Fibroblast of skin of abdomen (primary cell): Measurements from ENCODE around the gene TP53BP2.

ENCODE experiments used
- DNase-seq: peaks from one replicate; pipeline ENCODE4 v3.0.0-alpha.2; 2013

Gene TP53BP2

DNA sequence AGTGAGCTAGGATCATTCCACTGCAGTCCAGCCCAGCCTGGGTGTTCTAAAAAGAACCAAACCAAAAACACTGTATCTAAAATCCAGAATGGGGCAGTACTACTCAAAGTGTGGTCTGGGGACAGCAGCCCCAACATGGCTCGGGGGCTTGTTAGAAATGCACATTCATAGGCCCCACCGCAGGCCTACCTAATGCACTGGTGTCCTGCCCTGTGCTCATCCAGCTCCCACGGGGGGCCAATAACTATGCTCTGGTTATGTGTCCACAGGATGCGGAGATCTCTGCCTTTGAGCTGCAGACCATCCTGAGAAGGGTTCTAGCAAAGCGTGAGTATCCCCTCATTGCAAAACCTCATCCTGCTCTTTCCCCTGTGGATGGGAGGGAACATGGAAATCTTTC lies 81.9 kb downstream of the TP53BP2 start:
- no peak for DNase-seq

DNA sequence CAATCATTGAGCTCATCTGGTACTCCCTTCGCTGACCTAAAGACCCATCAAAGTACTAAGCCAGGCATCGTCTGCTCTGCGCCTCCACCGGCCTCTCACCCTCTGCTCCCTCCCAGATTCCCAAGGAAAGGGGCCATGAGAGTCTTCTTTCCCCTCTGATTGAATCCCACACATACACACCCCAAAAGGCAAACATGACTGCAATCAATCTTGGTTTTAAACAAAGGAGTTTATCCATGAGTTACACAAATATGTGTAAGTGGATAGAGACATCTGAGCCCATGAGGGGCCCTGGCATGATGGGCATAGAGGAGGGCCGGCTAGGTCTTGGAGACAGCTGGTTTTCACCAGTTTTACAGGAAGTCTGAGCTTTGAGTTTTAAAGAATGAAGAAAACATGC lies 82.5 kb downstream of the TP53BP2 start:
- no peak for DNase-seq

DNA sequence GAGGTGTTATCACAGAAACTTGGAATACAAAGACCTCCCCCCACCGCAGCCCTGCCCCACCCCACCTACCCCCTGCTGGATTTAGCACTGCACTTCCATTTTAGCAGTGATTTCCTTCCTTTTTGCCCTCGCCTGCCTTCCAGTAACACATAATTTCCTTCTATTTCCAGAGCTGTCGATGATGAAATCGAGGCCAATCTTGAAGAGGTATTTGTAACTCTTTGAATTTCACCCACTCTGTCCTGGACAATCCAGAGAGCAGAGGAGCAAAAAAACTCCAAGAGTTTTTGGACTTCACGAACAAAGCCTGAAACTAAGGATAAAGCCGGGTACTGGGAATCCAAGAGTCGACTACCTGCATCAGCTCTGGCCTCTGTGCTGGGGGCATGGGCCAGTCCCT lies 84.3 kb downstream of the TP53BP2 start:
- DNase-seq, result no peak

DNA sequence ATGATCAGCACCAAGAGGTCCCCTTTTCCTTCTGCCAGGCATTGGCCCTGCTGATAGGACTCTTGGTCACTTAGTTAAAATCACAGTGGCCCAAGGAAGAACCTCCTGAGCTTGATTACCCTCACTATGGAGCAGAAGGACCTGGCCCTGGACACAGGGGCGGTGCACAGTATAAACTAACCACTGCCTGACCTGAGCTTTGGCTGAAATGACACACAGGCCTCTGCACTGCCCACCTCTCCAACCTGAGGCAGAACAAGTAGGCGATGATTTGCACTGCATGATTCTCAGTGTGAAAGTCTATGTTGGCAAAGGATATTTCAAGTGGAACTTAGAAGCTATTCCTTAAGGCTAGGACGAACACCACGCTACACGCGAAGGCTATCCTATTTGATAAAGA lies 84.9 kb downstream of the TP53BP2 start:
- no peak for DNase-seq

DNA sequence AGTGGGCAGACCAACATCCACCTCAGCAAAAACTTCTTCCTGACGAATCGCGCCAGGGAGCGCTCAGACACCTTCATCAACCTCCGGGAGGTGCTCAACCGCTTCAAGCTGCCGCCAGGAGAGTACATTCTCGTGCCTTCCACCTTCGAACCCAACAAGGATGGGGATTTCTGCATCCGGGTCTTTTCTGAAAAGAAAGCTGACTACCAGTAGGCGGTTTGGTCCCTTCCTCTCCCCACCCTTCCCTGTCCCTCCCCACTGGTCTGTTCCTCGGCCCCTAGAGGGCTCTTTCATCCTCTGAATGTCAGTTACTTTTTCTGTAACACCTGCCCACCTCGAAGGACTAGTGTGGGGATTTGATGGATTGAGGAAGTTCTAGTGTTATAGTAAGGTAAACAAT lies 86.5 kb downstream of the TP53BP2 start:
- DNase-seq, result no peak

DNA sequence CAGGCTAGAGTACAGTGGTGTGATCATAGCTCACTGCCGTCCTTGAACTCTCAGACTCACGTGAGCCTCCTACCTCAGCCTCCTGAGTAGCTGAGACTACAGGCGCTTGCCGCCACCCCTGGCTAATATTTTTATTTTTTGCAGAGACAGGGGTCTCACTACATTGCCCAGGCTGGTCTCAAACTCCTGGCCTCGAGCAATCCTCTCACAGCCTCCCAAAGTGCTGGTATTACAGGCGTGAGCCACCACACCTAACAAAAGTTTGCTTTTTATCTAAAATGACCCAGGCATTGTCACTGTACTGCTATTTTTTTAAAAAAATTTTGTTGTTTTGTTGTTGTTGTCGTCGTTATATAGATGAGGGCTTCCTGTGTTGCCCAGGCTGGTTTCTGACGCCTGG lies 87.0 kb downstream of the TP53BP2 start:
- no peak for DNase-seq

DNA sequence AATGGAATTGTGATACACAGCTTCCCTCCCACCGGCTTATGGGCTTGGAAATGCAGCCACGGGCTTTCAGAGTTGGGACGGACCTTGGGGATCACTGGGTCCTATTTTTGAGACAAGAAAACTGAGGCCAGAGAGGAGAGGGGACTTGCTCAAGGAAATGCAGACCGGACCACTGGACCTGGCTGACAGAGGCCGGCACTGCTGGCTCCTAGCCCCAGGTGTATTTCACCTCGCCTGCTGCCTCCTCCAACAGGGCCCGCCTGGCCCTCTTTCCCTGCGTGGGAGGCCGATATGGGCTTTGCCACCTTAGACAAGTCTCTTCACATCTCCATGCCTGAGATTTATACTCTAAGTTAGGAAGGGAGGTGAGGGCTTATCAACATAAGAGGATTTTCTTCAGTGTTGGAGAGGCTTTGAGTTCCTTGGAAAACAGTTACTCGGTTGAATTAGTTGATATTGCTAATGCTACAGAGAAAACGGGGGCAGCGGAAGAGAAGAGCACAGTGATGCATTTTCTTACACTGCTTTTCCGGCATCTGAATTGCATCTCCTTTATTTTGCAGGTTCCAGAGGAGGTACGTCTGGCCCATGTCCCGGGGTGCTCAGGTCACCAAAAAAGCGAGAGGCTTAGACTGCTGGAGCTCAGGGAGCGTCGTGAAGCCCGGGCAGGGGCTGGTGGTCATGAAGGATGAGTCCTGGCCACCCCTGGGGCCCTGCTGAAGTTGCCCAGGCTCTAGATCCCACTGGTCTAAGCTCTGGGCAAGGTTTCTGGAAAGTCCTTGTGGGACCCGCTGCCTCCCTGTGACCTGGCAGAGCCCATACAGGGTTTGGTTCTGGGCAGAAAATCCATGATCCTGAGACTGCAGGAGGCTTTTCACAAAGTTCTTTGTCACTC lies 88.7 kb downstream of the TP53BP2 start:
- no peak for DNase-seq

DNA sequence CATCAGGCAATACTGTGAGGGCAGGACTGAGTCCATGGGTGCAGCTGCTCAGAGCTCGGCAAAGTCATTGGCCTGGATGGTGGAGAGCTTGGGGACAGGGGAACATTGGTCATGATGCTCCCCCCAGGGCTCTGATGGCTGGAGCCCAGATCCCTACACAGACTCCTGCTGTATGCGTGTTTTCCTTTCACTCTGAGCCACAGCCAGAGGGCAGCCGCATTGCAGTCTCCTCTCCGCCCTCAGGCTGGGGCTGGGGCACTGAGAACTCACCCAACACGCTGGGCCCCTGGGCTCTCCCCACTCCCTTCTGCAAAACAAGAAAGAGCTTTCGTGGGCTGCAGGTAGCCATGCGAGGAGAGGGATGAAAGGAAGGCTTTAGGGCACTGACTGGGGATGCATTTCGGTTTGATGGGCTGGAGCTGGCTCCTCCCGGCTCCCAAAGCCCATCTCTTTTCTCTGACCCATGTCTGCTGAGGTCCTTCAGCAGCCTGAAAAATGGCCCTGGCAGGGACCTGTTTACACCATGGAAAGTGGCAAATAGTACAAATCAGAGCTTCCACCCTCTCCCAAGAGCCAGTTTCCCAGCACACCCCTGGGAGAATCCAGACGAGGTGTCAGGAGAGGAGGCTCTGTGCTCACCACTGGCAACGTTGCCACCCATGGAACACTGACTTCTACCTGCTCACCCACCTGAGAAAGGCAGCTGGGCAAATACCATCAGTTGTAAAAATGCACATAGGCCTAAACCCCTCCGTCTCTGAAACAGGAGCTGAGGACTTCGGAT lies 89.6 kb downstream of the TP53BP2 start:
- DNase-seq, result no peak

DNA sequence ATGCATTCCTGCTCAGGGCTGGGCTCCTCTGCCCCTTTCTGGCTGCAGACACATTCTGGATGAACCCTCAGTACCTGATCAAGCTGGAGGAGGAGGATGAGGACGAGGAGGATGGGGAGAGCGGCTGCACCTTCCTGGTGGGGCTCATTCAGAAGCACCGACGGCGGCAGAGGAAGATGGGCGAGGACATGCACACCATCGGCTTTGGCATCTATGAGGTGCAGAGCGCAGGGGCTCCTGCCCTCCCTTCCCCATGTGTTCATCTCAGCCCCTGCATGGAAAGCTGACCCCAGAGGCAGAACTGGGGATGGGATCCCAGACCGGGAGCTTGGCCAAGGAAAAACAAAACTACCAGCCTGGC lies 90.3 kb downstream of the TP53BP2 start:
- no peak for DNase-seq

DNA sequence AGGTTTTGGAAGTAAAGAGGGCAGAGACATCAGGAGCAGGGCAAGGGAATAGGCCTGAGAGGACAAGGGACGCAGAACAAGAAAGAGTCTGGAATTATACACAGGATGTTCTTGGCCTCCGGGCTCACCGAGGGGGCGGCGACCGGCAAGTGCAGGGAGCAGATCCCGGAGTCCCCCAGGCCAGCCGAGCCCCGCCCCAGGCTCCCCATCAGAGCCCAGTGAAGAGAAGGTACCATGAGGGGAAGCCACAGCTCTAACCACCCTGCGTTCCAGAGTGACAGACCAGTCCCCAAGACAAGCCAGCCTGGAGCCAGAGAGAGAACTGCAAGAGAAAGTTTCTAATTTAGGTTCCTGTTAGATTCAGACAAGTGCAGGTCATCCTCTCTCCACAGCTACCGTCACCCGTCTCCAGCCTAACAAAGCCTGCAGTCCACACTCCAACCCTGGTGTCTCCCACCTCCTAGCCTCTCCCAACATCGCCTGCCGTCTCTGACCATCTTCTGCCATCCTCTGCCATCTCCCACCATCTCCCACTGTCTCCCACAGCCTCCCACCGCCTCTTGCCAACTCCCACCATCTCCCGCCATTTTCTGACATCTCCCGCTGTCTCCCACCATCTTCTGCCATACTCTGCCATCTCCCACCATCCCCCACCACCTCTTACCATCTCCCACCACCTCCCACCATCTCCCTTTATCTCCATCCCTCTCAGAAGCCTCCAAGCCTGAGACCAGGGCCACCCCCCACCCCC lies 90.9 kb downstream of the TP53BP2 start:
- no peak for DNase-seq

DNA sequence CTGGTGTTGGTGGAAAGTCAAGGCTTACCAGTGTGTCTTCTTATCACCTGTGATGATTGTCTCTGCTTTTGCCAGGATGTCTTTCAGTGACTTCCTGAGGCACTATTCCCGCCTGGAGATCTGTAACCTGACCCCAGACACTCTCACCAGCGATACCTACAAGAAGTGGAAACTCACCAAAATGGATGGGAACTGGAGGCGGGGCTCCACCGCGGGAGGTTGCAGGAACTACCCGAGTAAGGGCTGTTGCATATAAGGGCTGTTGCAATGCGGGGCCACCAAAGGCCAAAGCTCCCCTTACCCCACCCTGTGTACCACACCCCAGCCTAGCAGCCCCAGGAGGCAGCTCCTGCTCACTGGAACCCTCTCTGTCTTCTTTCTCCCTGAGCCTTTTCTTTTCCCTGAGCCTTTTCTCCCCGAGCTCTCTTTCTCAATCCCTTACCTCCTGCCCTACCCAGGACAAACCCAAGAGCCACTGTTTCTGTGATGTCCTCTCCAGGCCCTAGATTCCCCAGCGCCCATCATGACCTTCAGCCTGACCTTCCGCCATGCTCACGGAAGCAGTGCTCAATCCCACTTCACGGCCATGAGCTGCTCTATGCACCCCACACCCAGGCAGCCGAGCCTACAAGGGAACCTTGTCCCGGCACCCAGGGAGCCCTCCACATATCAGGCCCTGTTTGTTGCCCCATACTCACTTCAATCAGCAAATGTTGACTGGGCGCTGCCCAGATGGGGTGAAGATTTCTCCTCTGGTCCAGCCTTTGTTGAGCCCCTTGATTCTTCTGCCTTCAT lies 92.8 kb downstream of the TP53BP2 start:
- DNase-seq, result no peak

DNA sequence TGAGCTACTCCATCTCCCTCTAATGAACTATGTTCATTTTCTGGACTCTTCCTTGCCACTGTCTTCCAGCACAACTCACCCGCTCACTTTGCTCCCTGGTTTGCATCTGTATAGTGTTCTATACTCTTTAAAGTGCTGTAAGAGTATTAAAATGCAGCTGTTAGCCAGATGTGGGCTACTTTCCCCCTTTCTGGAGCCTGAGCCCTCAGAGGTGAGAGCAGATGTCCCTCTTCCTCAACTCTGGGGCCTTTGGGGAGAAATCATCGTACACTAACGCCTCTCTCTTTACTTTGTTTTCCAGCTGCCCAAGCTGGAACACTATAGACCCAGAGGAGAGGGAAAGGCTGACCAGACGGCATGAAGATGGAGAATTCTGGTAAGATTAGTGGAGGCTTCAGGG lies 94.1 kb downstream of the TP53BP2 start:
- no peak for DNase-seq

DNA sequence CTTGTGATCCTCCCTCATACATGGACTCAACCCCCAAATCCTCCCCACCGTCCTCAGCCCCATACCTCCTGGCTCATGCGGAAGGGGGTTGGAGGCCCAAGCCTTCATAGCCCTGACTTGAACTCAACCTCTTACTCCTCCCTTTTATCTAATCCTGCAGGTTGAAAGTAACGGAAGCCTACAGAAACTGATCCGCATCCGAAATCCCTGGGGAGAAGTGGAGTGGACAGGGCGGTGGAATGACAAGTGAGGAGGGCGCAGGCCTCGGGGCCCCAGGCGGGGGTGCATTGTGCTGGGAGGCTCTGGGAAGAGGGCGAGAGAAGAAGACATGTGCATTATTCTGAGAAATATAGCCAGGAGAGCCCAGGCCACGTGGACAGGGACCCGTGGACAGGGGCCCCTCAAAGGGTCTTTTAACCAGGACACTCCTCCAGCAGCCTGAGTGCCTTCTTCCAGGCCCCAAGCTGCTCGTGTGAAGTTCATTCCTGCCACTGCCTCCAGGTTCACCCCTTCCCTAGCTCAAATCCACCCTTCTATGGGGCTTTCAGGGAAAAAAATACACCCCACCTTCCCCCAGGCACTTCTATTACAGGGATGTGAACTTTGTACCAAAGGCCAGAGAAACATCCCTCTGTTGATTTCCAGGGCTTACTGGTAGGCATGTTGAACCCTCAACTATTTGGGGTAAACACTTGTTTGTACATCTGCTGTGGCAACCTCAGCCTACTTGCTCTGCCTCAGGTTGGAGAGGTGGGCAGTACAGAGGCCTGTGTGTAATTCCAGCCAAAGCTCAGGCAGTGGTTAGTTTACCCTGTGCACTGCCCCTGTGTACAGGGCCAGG lies 94.8 kb downstream of the TP53BP2 start:
- DNase-seq, result no peak

DNA sequence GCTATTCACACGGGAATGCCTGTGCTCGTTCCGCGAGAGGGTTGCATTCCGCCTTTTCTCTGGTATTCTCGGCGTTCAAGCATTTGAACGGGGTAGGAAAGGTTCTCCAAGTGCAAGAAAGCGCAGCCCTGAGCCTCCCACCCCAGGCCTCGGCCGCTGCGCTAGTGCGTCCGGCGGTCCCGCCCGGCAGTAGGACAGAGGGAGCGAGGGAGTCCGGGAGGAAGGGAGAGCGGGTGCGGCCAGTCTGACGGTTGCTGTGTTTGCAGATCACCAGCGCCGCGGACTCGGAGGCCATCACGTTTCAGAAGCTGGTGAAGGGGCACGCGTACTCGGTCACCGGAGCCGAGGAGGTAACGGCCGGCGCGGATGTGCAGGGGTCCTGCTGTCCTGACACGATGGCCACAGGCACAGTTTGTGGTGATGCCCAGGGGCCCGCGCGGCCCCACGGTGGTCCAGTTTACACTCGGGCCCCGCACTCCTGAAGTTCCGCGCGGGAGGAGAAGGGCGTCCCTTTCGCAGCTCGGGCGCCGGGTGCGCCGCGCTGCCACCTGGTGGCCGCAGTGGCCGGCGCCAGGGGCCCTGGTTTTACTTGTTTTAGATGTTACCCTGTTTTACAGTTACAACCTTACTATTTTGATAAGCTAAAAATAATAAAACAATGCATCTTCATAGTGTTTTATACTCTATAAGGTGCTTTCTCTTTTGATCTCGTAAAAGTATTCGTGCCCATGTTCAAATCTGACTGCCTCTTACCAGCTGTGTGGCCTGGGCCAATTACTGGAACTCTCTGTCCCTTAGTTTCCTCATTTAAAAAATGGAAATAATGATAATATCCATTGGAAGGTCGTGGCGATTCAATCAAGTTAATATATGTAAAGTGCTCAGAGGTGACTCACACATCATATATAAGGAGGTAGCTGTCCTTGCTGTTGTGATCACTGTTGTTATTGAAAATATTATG lies 96.7 kb downstream of the TP53BP2 start:
- peak; percentile 59 for DNase-seq

DNA sequence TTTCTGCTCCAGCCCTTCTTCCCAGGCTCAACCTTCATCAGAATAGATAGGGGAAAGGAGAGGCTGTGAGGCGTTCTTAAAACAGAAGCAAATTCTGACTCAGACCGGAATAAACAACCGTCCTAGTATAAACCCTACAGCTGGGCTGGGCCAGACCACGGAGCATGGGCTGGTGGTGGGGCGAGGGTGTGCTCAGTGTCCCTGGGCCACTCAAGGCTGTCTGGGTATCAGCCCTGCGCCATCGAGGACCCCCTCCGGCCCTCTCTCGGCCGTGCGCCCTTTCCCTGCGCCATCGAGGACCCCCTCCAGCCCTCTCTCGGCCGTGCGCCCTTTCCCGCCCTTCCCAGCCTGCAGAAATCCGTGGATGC lies 97.4 kb downstream of the TP53BP2 start:
- peak; percentile 38 for DNase-seq

DNA sequence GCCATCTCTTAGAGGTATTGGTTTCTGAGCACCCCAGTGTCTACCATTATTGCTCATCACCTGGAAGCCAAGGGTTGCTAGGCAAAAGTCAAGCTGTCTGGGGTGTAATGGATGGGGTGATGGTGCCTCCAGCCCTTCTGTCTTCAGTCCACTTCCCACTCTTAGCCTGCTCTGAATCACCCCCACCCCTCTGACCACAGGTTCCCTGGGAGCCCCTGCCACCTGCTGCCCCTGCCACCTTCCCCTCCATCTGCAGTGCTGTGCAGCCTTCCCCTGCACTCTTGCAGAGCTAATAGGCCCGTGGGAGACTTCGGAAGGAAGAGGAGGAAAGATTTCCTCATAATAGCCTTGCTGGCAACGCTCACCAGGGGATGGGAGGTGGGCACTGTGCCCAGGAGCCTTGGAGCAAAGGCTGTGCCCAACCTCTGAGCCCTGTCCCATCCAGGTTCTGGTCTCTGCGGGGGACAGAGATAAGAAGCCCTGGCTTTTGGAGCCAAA lies 97.9 kb downstream of the TP53BP2 start:
- no peak for DNase-seq

DNA sequence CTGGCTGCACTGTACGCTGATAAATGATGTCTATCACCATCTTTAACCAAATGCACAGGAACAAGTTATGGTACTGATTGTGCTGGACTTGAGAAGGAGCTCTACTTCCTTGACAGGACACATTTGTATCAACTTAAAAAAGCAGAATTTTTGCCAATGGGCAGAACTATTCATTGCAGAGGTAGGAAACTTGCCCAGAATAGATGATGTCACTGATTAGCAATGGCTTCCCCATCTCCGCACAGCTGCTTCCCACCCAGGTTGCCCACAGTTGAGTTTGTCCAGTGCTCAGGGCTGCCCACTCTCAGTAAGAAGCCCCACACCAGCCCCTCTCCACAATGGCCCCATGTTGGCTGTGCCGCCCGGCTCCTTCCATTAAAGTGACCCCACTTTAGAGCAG lies 100.0 kb downstream of the TP53BP2 start:
- DNase-seq, result no peak

DNA sequence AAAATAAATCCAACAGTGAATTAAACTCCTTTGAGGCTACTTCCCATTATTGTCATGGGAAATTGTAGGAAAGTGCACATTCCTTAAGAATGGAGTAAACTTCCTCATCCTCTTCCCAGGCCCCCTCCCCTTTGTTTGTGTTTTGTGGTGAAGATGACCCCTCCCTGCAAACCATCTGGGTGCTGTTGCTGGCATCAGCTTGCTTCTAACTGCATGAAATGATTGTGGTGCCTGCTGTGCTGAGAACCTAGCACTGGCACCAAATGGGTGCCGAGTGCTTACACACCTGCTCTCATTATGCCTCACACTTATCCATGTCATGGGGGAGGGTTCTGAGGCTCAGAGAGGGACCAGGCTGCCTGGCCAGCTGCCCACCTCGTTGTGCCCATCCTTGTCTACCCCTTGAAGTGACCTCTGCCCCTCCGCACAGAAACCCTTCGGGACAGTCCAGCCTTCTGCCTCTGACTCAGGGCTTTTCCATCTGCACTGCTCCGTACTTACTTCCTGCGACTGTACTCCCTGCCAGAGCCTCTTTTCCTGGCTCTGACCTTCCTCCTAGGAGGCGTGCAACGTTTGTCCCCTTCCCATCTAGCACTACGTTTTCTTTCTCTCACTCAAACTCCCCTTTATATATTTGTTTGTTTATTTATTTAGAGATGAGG lies 102.8 kb downstream of the TP53BP2 start:
- no peak for DNase-seq

DNA sequence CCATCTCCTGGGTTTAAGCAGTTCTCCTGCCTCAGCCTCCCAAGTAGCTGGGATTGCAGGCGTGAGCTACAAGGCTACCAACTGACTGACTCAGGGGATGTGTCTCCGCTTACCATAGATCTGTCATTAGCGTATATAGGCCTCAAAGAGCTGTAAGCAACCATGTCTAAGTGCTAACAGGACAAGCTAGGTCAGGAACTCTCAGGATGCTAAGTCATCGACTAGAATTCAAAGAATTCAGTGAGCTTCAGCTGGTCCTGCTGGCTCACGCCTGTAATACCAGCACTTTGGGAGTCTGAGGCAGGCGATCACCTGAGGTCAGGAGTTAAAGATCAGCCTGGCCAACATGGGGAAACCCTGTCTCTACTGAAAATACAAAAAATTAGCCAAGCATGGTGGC lies 103.9 kb downstream of the TP53BP2 start:
- peak; percentile 73 for DNase-seq
